HCT116 (cell line): ENCODE measurements around the gene ECE1. TPM values are rescaled to one million over a fixed set of nuclear protein-coding genes. Genes with fewer than 3 reads are reported as not detected.

ENCODE experiments used
- ATAC-seq: fragments of 200-7000 bp; cut with Tn5 transposase; 2 replicates; pipeline ENCODE4 v1.9.1; 2020; ENCODE audit warnings: mild to moderate bottlenecking, moderate library complexity
- BruUV-seq: library from RNA; stranded (reverse); fragments of 400-500 nt; replicated peaks from 2 replicates; lab custom pipeline; 2021; lab: Mats Ljungman, UMichigan
- CTCF ChIA-PET: fragments of 300-600 bp; sonication (Branson Sonifier 250); formaldehyde crosslinking; loops from one replicate; lab custom pipeline; 2021; ENCODE audit warnings: antibody characterized with exemption; lab: Charles Lee
- POLR2A ChIA-PET: fragments of 300-600, 350-600 bp; sonication (Branson Sonifier 250); formaldehyde crosslinking; loops from one replicate; lab custom pipeline; 2021; ENCODE audit warnings: antibody characterized with exemption; lab: Charles Lee
- RAD21 ChIA-PET, 2 experiments: fragments of 300-600 bp; sonication (Branson Sonifier 250); formaldehyde crosslinking; loops; one replicate each; lab custom pipeline; 2023; ENCODE audit warnings: low total read pairs in 2 of 2; ENCODE audit not compliant: uncharacterized antibody in 2 of 2, unreplicated experiment in 2 of 2, low non-redundant PET in 1 of 2; lab: Charles Lee
- DNase-seq: peaks from one replicate; pipeline ENCODE4 v3.0.0-alpha.2; 2010; ENCODE audit warnings: low read depth, low spot score
- H2AFZ ChIP-seq: fragments of 200-600 bp; shearing (Covaris generic), sonication (generic); 2 replicates; pipeline ENCODE4 v1.6.1; 2017; ENCODE audit warnings: low read depth, mixed run types, mixed read lengths, antibody characterized with exemption, low read length; ENCODE audit not compliant: poor library complexity, severe bottlenecking
- H3K27ac ChIP-seq: 2 replicates; pipeline ENCODE4 v1.5.1; 2012; ENCODE audit warnings: low read depth, low read length
- H3K27me3 ChIP-seq: fragments of 200-600 bp; sonication (generic); 2 replicates; pipeline ENCODE4 v1.6.1; 2016; ENCODE audit warnings: mixed run types, low read length, mixed read lengths; ENCODE audit not compliant: insufficient read depth
- H3K36me3 ChIP-seq, 2 experiments: fragments of 200-500 bp in 1 of 2; fragments of 200-600 bp in 1 of 2; sonication (Bioruptor generic) in 1 of 2; sonication (generic) in 1 of 2; 2 replicates each; pipeline versions ENCODE4 v1.5.1 to v1.6.1; 2014 to 2016; ENCODE audit warnings: low read length in 2 of 2, inconsistent platforms in 1 of 2, mixed read lengths in 1 of 2, mixed run types in 1 of 2; ENCODE audit not compliant: insufficient read depth in 2 of 2, control insufficient read depth in 1 of 2
- H3K4me1 ChIP-seq, 2 experiments: fragments of 200-600 bp in 1 of 2; sonication (generic) in 1 of 2; 2 replicates each; pipeline versions ENCODE4 v1.5.1 to v1.6.1; 2012 to 2017; ENCODE audit warnings: low read length in 2 of 2, inconsistent platforms in 1 of 2, mild to moderate bottlenecking in 1 of 2, mixed read lengths in 1 of 2, mixed run types in 1 of 2, moderate library complexity in 1 of 2; ENCODE audit not compliant: insufficient read depth in 2 of 2, control insufficient read depth in 1 of 2
- H3K4me2 ChIP-seq: fragments of 200-600 bp; sonication (generic); 2 replicates; pipeline ENCODE4 v1.6.1; 2017; ENCODE audit warnings: mixed run types, low read length, mixed read lengths
- H3K4me3 ChIP-seq, 2 experiments: fragments of 200-600 bp in 1 of 2; sonication (generic) in 1 of 2; replicated peaks in 1 of 2; 2 replicates each; pipeline ENCODE4 v1.5.1; 2011 to 2016; ENCODE audit warnings: low read length in 2 of 2, control low read depth in 1 of 2, low read depth in 1 of 2, mild to moderate bottlenecking in 1 of 2, mixed read lengths in 1 of 2, mixed run types in 1 of 2
- H3K79me2 ChIP-seq: fragments of 200-600 bp; sonication (generic); 2 replicates; pipeline ENCODE4 v1.6.1; 2017; ENCODE audit warnings: mild to moderate bottlenecking, mixed run types, low read length, moderate library complexity, mixed read lengths; ENCODE audit not compliant: insufficient read depth
- H3K9ac ChIP-seq: fragments of 200-600 bp; sonication (generic); 2 replicates; pipeline ENCODE4 v1.6.1; 2016; ENCODE audit warnings: low read length, mixed read lengths
- H3K9me2 ChIP-seq: fragments of 200-600 bp; sonication (generic), shearing (Covaris generic); 2 replicates; pipeline ENCODE4 v1.6.1; 2017; ENCODE audit warnings: mixed run types, mild to moderate bottlenecking, moderate library complexity; ENCODE audit not compliant: insufficient read depth
- H3K9me3 ChIP-seq, 2 experiments: fragments of 200-500 bp in 1 of 2; fragments of 200-600 bp in 1 of 2; sonication (Bioruptor generic) in 1 of 2; sonication (generic) in 1 of 2; 2 replicates each; pipeline ENCODE4 v1.6.1; 2014 to 2017; ENCODE audit warnings: low read length in 2 of 2, mixed read lengths in 2 of 2, inconsistent platforms in 1 of 2, low read depth in 1 of 2, mild to moderate bottlenecking in 1 of 2, mixed run types in 1 of 2, moderate library complexity in 1 of 2; ENCODE audit not compliant: control insufficient read depth in 1 of 2, insufficient read depth in 1 of 2
- H4K20me1 ChIP-seq: fragments of 200-600 bp; sonication (generic), shearing (Covaris generic); 2 replicates; pipeline ENCODE4 v1.6.1; 2017; ENCODE audit warnings: mixed run types, mild to moderate bottlenecking, moderate library complexity; ENCODE audit not compliant: insufficient read depth
- CBX3 ChIP-seq: IDR thresholded peaks from 2 replicates; pipeline ENCODE4 v1.6.1; 2012; ENCODE audit warnings: low read depth
- CEBPB ChIP-seq: IDR thresholded peaks from 2 replicates; pipeline ENCODE4 v1.6.1; 2012; ENCODE audit warnings: low read depth
- ELF1 ChIP-seq: IDR thresholded peaks from 2 replicates; pipeline ENCODE4 v1.6.1; 2012; ENCODE audit warnings: low read depth, borderline replicate concordance
- FOSL1 ChIP-seq: IDR thresholded peaks from 2 replicates; pipeline ENCODE4 v1.6.1; 2012; ENCODE audit warnings: low read depth
- JUND ChIP-seq: IDR thresholded peaks from 2 replicates; pipeline ENCODE4 v1.6.1; 2012
- MAX ChIP-seq: IDR thresholded peaks from 2 replicates; pipeline ENCODE4 v1.6.1; 2012
- RAD21 ChIP-seq: IDR thresholded peaks from 2 replicates; pipeline ENCODE4 v1.6.1; 2012; ENCODE audit warnings: low read depth, mild to moderate bottlenecking
- REST ChIP-seq: IDR thresholded peaks from 2 replicates; pipeline ENCODE4 v1.6.1; 2012; ENCODE audit warnings: low read depth
- SP1 ChIP-seq: IDR thresholded peaks from 2 replicates; pipeline ENCODE4 v1.6.1; 2012; ENCODE audit warnings: low read depth
- SRF ChIP-seq: IDR thresholded peaks from 2 replicates; pipeline ENCODE4 v1.6.1; 2012; ENCODE audit warnings: low read depth
- YY1 ChIP-seq: IDR thresholded peaks from 2 replicates; pipeline ENCODE4 v1.6.1; 2011; ENCODE audit warnings: low read length, low read depth, moderate library complexity, mild to moderate bottlenecking; ENCODE audit not compliant: insufficient replicate concordance; ENCODE audit errors: extremely low read depth
- ZBTB33 ChIP-seq: IDR thresholded peaks from 2 replicates; pipeline ENCODE4 v1.6.1; 2011; ENCODE audit warnings: mild to moderate bottlenecking, low read length, moderate library complexity; ENCODE audit not compliant: insufficient replicate concordance; ENCODE audit errors: extremely low read depth
- ZFX ChIP-seq: fragments of 450-650 bp; IDR thresholded peaks from 2 replicates; pipeline ENCODE4 v1.6.1; 2017
- intact Hi-C: fragments of 100-400 bp; cut with micrococcal nuclease; formaldehyde crosslinking; loops from 2 replicates; pipeline ENCODE4 v1.10.0; 2022
- total RNA-seq: library from RNA; stranded (reverse); gene quantifications from one replicate; pipeline ENCODE4 v1.2.1, GENCODE V29; 2021; ENCODE audit not compliant: unreplicated experiment

The ECE1 gene
- total RNA-seq, 1 experiment from 2014 or later = 66.8 TPM

GRCh38 chr1:21220815-21221214 lies 69.4 kb downstream of the ECE1 start:
- BruUV-seq = no TSS peak
- POLR2A ChIA-PET = no interaction called here
- intact Hi-C loops = no loop called here

More at GRCh38 chr1:21220815-21221214, 69.4 kb downstream of the ECE1 start:
- Histone ChIP-seq H4K20me1 (no peaks in the 10 kb centered on the region), H3K36me3 (peaks cover 7 to 12% of the 10 kb centered on the region in 2 experiments; a peak in 3 of 4 replicates), H3K4me2 (no peak overlapping the region), H3K4me1 (peaks cover 2 to 3% of the 10 kb centered on the region in 2 experiments; a peak in 2 of 4 replicates), H3K4me3 (no peak overlapping the region), H3K9me2 (no peaks in the 10 kb centered on the region), H3K27me3 (no peaks in the 10 kb centered on the region), H3K27ac (no peak overlapping the region), H2AFZ (no peak overlapping the region), H3K79me2 (no peaks in the 10 kb centered on the region), H3K9me3 (no peaks in the 10 kb centered on the region), H3K9ac (no peak overlapping the region)
- no peak for TF ChIP-seq ZBTB33
- TF ChIP-seq RAD21 = no peak
- no peak for TF ChIP-seq REST
- TF ChIP-seq SP1 = no peak
- no peak for TF ChIP-seq YY1
- TF ChIP-seq CEBPB = no peak
- no peak for TF ChIP-seq ELF1
- no peak for TF ChIP-seq ZFX
- TF ChIP-seq CBX3 = no peak
- no peak for TF ChIP-seq MAX
- no peak for TF ChIP-seq FOSL1
- no peak for TF ChIP-seq JUND
- TF ChIP-seq SRF = no peak
- no peak for ATAC-seq
- no peak for DNase-seq
- ChIA-PET RAD21 (no interaction called here), CTCF (no interaction called here)
